HG02798 (cell line): ENCODE measurements around the gene HOXA7.

ENCODE experiments used
- ATAC-seq: cut with Tn5 transposase; IDR thresholded peaks from one replicate; pipeline ENCODE4 v1.9.1; 2021; ENCODE audit warnings: mild to moderate bottlenecking; ENCODE audit not compliant: unreplicated experiment, poor library complexity

The HOXA7 gene

DNA sequence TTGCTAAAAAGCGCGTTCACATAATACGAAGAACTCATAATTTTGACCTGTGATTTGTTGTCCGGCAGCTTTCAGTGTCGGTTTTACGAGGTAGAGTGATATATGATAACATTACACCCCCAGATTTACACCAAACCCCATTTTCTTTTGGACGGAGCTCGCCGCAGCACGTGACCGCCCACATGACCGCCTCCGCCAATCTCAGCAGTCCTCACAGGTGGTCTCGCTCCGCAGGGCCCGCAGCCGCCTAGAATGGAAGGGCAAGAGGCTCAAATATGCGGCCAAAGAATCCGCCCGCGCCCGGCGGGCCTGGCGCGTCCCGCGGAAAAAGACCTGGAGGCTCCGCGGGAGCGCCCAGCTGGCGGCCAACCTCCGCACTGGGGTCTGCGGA is at the start of gene HOXA7:
Gene HOXA7 (minus strand): TSS at position 168 of the 391 bp plus-strand sequence. CDS start 130 bp downstream, at position 38.
- ATAC-seq = no peak

DNA sequence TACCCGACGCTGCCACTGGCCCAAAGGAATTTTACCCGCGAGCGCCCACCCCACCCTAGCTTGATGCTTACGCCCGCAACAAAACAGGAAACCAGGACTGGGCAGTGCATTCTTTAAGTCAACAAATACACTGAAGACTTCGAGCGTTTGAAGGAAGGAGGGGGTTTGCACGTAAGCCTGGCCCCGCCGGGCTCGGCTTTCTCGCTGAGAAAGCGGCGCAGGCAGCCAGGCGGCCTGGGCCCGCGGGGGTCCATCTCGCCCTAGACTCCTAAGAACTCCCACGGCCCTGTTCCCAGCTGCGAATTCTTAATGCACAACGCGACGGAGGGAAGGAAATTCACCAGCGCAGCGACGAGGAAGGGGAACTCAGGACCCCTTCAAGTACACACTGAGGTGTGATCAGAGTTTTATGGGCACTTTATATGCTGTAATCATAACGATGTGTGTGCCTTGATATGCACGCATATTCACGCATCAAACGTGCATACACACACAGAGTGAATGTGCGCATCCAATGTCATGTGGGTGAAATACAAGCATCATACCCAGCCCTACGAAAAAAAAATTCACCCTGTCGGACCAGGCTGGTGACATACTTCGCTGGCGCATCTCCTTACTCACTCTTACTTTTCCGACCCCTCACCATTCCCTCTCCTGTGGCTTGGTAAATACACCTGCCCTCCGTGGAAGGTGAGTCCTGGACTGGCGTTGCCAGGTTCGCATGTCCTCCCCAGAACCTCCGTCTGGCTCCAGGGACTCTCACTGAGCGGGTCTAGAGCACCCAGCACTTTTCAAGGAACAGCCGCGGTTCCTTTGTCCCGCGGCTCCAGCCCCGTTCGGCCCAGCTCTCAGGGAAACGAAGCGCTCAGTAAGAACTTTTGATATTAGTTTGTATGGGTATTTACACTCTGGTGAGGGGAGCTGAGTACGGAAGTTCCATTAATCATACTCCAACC is 49.1 kb upstream of the HOXA7 start:
- no peak for ATAC-seq

DNA sequence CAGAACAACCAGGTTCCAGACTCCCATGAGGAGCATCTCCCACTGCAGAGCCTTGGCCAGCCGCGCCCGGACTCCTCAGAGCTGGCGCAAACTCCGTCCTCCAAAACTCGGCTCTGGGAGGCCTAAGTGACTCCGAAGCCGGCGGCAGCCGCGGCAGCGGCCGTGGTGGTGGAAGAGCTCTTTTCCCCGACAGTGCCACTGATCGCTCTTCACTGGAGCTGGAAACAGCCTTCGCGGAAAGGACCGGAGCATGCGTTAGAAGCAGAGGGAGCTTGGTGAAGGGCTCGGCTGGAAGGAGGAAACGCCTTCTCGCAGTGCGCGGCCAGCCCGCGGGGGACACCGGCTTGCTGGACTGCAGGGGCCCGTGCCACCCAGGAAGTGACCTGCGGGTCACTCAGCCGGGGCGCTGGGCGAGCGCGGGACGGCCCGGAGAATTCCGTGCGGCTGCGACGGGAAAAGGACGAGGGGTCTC is 48.4 kb upstream of the HOXA7 start:
- no peak for ATAC-seq

DNA sequence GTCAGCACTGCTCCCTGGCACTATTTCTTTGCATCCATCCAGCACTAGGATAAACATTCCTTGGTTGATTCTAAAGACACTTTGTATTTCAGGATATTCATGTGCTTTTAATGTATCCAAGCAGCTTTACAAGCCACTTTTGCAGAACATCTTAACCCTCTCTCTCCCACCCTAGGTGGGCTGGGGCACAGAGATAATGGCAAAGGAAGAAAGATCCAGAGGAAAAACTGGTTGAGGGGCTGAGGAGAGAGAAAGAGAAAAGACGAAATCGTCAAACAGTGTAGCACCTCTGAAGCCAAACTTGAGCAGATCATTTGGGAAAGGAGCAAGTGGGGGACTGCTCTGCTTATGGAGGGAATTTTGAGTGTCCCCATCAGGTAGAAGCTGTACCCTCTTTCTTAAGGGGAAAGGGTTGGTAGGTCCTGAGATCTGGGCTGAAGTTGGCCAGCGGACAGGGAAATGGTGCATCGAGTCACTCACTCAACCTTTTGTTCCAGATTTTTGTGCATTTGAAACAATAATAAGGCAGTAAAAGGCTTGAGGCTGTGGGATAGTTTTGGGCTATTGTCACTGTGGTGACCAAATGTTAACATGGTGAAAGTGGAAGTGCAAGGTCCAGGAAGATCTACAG is 47.6 kb upstream of the HOXA7 start:
- no peak for ATAC-seq

DNA sequence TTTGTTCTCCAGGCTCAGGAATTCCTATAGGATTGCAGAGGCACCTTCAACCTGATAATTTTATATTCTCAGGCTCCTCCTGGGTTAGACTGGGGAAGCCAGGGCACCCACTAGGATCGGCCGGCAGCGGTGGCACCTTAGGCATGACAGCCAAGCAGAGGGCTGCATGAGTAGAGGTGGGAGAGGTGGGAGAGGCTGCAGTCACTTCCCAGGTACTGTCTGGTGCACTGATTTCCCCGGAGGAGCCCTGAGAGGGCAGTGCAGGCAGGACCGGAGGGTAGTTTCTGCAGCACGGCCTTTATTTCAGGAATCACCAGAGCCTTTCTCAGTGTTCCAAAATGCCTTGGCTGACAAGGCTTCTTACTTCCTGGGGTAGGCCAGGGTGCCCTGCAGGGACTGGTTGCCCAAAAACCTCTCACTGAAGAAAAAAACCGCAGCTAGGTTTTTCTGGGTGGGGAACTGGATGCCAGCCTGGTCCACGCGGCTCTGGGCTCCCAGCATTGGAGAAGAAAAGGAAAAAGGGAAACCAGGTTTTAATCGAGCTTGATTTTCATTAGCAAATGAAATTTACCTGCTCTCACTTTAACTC is 47.0 kb upstream of the HOXA7 start:
- no peak for ATAC-seq

DNA sequence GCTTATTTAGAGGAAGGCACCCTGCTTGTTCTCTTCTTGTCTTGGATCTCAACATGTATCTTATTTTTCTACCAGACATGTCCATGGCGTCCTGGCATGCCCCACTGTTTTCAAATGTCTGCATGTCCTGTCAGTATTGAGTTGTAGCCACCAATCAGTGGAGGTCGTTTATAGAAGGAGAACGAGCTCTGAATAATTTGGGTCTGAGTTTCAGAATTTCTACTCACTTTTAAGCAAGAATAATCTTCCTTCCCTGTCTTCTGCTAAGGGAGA is 46.3 kb upstream of the HOXA7 start:
- no peak for ATAC-seq

DNA sequence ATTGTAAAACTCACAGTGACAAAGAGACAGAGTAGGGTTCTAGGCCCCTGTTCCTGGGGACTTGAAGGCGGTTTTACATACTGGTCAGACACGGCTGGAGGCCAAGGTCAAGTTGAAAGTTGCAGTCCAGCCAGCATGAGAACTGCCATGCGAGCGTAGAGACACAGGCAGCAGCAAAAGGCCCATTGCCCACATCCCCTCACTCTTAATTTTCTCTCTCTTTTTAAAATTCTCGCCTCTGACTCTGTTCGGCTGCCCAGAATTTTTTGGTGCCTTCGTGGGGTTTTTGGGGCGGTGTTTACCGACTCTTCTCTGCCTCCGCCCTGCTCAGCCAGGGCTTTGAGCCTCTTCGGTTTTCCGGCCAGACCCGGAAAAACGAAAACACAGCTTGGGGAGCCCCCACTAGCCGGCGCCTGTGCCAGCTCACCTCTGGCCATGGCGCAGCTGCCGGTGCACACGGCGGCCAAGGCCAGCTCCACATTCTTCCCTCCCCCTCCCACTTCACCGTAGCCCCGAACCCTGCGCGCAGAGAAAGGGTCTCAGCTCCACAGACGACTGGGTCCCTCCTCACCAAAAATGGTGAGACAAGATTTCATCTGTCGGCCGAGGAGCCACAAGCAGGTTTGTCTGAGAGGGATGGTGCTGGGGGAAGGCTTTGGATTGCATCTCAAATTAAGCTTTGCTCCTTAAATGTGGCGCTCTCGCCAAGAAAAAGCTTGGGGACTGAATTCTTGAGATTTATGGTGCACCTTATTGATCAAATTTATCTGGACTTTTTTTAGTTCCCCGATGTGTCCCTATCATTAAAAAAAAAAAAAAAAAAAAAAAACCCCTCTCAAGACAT is 45.8 kb upstream of the HOXA7 start:
- no peak for ATAC-seq

DNA sequence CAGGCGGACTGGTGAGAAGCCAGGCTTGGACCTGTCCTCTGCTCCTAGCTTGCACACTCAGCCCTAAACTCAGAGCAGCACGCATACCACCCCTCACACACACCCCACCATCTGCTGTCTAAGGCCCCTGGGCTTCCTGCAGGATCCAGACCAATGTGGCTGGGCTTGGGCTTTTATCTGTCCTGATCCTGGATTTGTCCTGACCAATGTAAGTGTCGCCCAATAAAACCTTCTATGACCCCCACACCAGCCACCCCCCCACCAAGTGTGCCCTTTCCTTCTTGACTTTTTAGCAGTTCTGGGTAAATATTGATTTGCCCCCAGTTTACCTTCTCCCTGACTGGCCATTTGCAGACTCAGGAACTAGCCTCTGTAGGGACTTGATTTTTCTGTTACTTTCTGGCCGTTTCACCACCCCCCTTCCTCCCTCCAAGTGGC is 45.1 kb upstream of the HOXA7 start:
- no peak for ATAC-seq

DNA sequence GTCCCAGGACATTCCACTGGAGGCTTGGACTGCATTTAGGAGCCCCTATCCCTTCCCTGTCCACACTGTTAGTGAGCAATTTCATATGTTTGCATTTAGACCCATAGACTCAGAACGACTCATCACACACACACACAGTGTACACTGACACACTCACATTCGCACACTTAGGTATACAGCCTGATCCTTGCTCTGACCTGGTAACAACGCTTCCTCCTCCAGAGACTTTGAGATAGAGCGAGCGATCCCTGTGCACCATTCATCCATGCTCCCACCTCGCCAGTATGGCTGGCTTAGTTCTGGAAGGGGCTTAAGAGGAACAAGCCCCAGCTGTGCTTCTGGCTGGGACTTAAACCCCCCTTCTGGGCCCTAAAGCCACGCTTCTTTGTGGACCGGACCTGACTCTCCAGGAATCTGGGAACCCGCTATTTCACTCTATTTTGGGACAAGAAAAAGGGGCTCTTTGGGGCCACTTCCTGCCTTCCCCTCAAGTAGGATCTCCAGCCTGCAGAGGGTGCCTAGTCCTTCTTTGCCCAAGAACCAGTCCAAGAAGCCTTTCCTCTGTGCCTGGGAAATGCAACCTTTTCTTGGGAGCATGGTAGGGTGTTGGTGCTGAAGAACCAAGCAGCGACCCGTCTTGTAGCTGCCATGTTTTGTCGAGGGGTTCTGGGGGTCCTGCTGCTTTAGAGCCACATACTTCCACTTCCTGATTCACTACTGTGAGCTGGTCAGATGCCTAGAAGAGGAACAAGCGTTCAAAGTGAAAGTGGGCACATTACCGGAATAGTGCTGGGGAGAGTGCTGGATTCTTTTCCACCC is 44.5 kb upstream of the HOXA7 start:
- ATAC-seq = no peak

DNA sequence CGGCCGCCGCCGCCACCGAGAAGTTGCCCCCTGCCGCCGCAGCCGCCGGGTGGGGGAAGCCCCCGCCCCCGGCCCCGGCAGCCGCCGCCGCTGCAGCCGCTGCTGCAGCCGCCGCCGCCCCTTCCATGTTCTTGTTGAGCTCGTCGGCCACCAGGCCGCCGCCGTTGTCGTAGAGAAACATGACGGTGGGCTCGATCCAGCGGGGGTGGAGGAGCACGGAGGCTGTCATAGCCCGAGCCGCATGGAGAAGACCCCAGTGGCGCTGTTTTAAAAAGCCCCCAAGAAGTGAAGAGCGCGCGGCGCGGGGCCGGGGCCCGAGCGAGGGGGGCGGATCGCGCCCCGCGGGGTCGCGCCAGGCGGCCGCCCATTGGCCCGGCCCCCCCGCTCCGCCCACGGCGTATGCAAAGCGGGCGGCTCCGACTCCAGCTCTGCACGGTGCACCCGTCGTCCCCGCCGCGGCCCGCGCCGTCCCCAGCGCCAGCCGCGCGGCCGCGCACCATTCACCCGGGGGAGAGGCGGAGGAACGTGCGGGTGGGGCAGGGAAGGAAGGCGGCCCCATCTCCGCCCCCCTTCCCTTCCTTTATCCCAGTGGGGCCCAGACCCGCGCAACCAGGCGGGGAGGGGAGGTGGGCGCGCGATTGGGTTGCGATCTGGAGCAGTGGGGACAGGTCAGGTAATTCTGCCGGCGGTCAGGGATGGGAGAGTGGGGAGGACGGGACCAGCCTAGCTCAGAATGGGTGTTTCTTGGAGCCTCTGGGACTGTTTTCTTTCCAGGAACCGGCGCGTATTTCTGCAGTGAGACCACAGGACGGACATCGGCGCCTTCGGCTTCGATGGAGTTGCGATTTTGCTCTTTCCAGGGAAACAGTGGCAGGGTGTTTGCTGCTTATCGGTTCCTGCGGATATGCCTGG is 43.6 kb upstream of the HOXA7 start, which contains the start of gene HOXA13:
Gene HOXA13 (minus strand): TSS at position 243 of the 912 bp plus-strand sequence. CDS start 14 bp downstream, at position 229.
- peak; percentile 77 for ATAC-seq

DNA sequence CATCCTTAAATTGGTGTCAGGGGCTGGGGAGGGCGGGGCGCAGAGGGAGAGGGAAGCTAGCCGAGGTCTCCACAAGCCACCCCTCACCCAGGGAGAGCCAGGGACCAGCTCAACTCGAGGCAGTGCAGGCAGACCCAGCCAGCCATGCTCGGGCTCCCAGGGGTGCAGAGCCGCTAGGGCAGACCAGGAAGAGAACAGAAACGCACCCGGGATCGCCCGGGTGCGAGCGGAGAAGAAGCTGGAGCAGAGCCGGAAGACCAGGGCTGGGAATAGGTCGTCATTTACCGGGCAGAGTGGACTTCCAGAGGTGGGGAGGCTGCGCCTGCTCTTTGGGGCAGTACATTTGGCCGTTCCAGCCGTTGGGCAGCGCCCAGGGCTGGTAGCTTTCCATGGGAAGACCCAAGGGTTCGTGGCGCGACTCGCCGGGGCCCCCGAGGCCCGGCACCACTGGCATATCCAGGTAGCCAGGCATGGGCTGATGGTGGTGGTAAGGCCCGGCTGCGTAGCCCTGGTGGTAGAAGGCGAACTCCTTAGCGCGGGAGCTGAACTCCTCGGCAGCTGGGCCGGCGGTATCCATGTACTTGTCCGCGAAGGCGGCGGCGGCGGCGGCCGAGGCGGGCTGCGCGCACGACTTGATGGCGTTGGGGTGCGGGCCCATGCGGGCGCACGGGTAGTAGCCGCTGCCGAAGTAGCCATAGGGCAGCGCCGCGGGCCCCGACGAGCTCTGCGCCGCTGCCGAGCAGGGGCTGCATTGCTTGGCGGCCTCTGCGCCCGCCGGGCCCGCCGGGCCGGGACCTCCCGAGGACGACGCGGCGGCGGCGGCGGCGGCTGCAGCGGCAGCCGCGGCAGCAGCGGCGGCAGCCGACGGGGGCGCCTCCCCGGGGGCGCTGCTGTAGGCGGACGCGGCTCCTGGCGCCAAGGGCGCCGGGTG is 42.7 kb upstream of the HOXA7 start:
- peak; percentile 8 for ATAC-seq

DNA sequence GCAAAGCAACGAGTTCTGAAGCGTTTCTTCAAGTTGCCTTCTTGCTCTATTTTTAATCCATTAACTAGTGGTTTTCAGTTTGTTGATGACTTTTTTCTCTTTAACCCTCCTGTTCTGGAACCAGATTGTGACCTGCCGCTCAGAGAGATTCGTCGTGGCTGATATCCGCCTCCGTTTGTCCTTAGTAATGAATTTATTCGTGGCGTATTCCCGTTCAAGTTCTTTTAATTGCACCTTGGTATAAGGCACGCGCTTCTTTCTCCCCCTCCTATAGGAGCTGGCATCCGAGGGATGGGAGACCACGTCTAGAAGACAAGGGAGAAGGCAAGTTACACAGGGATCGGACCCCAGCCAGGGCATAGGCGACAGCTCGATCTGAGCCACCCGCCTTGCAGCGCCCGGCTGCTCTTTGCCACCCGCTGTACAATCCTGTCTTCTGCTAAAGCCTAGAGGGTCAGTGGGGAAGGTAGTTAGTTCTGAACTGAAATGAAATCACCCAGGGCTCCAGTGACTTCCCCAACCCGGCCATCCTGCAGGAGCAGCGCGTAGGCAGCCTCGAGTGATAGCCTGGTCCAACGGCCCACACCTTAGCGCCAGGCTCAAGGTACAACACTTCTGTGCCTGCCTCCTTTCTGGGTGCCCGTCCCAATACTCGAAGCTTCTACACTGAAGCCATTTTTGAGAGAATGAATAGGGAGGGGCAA is 41.8 kb upstream of the HOXA7 start:
- ATAC-seq = no peak

DNA sequence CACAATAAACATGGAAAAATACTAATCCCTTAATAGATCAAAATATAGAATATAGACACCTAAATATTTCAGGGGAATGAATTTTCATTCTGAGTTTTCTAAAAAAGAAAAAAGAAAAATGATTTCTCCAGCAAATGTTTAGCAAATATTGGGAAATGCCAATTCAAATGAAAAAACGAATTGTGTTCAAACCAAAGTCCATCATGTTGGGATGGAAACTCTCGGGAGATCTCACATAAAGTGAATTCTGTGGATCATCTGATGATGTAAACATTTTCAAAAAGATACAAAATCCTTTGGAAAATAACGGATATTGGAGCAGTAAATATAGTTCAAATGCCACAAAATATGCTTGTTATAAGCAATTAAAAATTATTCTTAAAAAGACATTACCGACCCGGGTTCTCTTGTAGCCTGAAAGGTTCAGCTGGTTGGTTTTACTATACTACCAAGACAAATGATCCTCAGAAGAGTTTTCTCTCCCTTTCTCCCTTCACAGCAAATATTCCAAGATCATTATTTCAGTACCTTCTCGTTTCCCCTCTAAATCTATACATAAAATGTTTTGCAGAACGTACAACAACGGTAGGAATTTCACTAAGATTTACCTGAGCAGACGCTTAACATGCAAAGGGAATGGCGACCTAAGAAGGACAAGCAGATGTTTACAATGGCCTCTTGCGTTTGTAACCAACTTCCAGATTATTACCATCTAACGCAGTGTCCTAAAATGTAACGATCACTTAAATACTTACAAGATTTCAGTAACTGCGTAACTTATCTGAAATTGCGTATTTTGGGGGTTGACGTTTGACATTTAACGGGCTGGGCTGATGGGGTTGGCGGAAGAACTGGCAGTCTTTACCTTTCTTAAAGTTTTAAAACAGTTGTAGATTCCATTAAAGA is 40.9 kb upstream of the HOXA7 start:
- ATAC-seq = no peak

DNA sequence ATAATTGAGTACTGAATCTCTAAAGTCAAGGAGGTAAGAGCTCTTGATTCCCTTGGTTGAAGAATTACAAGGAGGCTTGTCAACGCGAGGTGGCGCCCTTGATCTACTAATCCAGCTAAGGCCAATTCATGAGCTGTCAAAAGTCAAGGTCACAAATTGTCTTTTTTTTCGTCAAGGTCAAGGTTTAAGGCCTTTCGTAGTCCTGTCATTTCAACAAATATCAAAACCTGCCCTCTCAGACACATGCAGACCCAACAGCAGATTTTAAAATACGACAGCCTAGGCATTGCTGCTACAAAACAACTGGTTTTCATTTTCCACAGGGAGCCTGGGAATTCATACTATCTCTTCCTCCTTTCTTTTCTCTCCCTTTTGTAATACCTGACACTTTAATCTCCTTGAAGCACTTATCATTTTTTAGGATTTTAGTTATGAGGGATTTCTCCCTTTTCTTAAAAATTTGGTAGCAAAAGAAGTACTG is 39.9 kb upstream of the HOXA7 start:
- ATAC-seq = no peak

DNA sequence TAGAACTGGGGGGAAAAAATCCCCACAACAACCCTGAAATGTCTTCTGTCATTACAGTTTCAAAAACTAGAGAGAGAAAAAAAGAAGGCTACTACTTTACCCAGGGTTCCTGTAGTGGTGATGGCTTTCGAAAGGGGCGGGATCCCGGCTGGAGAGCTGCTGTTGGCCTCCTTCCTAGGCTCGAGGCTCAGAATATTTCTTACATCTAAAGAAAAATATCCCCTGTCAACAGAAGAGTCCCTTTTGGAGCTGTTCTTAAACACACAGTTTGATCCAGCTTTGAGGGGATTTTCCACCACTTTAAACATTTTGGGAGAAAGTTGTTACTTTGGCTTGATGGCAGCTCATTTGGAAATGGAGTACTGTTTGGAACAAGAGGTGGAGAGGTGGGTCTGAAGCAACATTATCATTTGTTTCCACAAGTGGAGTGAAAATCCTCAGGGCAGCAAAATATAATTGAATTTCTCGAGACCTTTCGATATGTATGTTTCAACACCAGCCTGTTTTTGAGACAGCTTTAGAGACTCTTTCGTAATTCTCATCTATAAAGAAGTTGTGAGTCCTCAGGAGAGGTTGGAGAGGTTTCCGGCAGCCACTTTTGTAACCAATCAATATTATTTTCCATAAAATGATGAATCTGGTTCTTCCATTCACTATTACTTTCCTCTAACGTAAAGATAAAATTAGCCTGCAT is 38.4 kb upstream of the HOXA7 start:
- ATAC-seq = no peak
